IMR-90 (cell line): ENCODE data around the gene KLK14. TPM values are rescaled to one million over a fixed set of nuclear protein-coding genes. Genes with fewer than 3 reads are reported as not detected.

Source experiments
- ATAC-seq: fragments of 200-7000 bp; cut with Tn5 transposase; 2 replicates; pipeline ENCODE4 v1.9.1; 2020; ENCODE audit warnings: low read depth, mild to moderate bottlenecking, moderate library complexity
- BruUV-seq: library from RNA; stranded (reverse); fragments of 400-500 nt; replicated peaks from 2 replicates; lab custom pipeline; 2021; lab: Mats Ljungman, UMichigan
- CTCF ChIA-PET: fragments of 300-600 bp; formaldehyde crosslinking; extraction: SDS; loops from one replicate; lab custom pipeline; 2021; ENCODE audit warnings: antibody characterized with exemption; lab: Yijun Ruan, JAX
- POLR2A ChIA-PET: fragments of 300-600 bp; sonication (Branson Sonifier 250); formaldehyde crosslinking; loops from one replicate; lab custom pipeline; 2022; ENCODE audit warnings: antibody characterized with exemption; ENCODE audit not compliant: unreplicated experiment; lab: Charles Lee
- DNase-seq: peaks from one replicate; pipeline ENCODE4 v3.0.0; 2013
- H2AFZ ChIP-seq: replicated peaks from 2 replicates; pipeline ENCODE3; 2013; ENCODE audit warnings: low read length, mild to moderate bottlenecking; ENCODE audit not compliant: poor library complexity
- H2AK5ac ChIP-seq: 2 replicates; pipeline ENCODE4 v1.6.1; 2013; ENCODE audit warnings: low read depth, low read length, inconsistent platforms
- H2AK9ac ChIP-seq: replicated peaks from 2 replicates; pipeline ENCODE3; 2013; ENCODE audit warnings: mild to moderate bottlenecking, low read depth, low read length, moderate library complexity; ENCODE audit not compliant: poor library complexity
- H2BK120ac ChIP-seq: 2 replicates; pipeline ENCODE4 v1.6.1; 2013; ENCODE audit warnings: low read depth, low read length, inconsistent platforms
- H2BK15ac ChIP-seq: 3 replicates; pipeline ENCODE4 v1.6.1; 2013; ENCODE audit warnings: low read depth, low read length, inconsistent platforms
- H2BK20ac ChIP-seq: 2 replicates; pipeline ENCODE4 v1.6.1; 2013; ENCODE audit warnings: low read depth, mild to moderate bottlenecking, inconsistent platforms, low read length, moderate library complexity
- H2BK5ac ChIP-seq: 2 replicates; pipeline ENCODE4 v1.6.1; 2013; ENCODE audit warnings: mild to moderate bottlenecking, low read depth, low read length, inconsistent platforms; ENCODE audit not compliant: poor library complexity, severe bottlenecking
- H3K14ac ChIP-seq: replicated peaks from 2 replicates; pipeline ENCODE4 v1.6.1; 2013; ENCODE audit warnings: low read depth, low read length, inconsistent platforms
- H3K18ac ChIP-seq: 2 replicates; pipeline ENCODE4 v1.6.1; 2013; ENCODE audit warnings: low read depth, low read length, control low read depth
- H3K23ac ChIP-seq: 2 replicates; pipeline ENCODE4 v1.6.1; 2013; ENCODE audit warnings: low read depth, low read length, inconsistent platforms
- H3K27ac ChIP-seq: 2 replicates; pipeline ENCODE4 v1.5.1; 2013; ENCODE audit warnings: mild to moderate bottlenecking, control low read depth, low read length; ENCODE audit not compliant: insufficient read depth
- H3K27me3 ChIP-seq: 2 replicates; pipeline ENCODE4 v1.6.1; 2013; ENCODE audit warnings: low read length; ENCODE audit not compliant: control insufficient read depth, insufficient read depth
- H3K36me3 ChIP-seq: 2 replicates; pipeline ENCODE4 v1.6.1; 2013; ENCODE audit warnings: low read length, mixed read lengths; ENCODE audit not compliant: control insufficient read depth, insufficient read depth
- H3K4ac ChIP-seq: 2 replicates; pipeline ENCODE4 v1.6.1; 2013; ENCODE audit warnings: low read depth, low read length, inconsistent platforms
- H3K4me1 ChIP-seq: 2 replicates; pipeline ENCODE4 v1.6.1; 2013; ENCODE audit warnings: low read length, mixed read lengths; ENCODE audit not compliant: control insufficient read depth, insufficient read depth
- H3K4me2 ChIP-seq: 2 replicates; pipeline ENCODE4 v1.6.1; 2013; ENCODE audit warnings: low read depth, mild to moderate bottlenecking, control low read depth, low read length, moderate library complexity
- H3K4me3 ChIP-seq: 2 replicates; pipeline ENCODE4 v1.5.1; 2013; ENCODE audit warnings: low read depth, mild to moderate bottlenecking, control low read depth, low read length, moderate library complexity; ENCODE audit not compliant: insufficient read depth
- H3K56ac ChIP-seq: 2 replicates; pipeline ENCODE4 v1.6.1; 2013; ENCODE audit warnings: low read length, inconsistent platforms; ENCODE audit not compliant: insufficient read depth; ENCODE audit errors: extremely low read depth
- H3K79me1 ChIP-seq, 2 experiments: 2 replicates each; pipeline ENCODE4 v1.6.1; 2013; ENCODE audit warnings: low read length in 2 of 2, inconsistent platforms in 1 of 2, low read depth in 1 of 2
- H3K9ac ChIP-seq: 2 replicates; pipeline ENCODE4 v1.6.1; 2013; ENCODE audit warnings: low read depth, low read length, control low read depth
- H3K9me1 ChIP-seq: 2 replicates; pipeline ENCODE4 v1.6.1; 2013; ENCODE audit warnings: low read length, inconsistent platforms; ENCODE audit not compliant: insufficient read depth
- H3K9me3 ChIP-seq: 2 replicates; pipeline ENCODE4 v1.6.1; 2013; ENCODE audit warnings: low read length; ENCODE audit not compliant: control insufficient read depth, insufficient read depth
- H4K20me1 ChIP-seq: 2 replicates; pipeline ENCODE4 v1.6.1; 2013; ENCODE audit warnings: low read length, inconsistent platforms; ENCODE audit not compliant: insufficient read depth
- H4K5ac ChIP-seq: 2 replicates; pipeline ENCODE4 v1.6.1; 2013; ENCODE audit warnings: mild to moderate bottlenecking, low read depth, low read length, control low read depth
- H4K8ac ChIP-seq, 2 experiments: 2 replicates each; pipeline ENCODE4 v1.6.1; 2013; ENCODE audit warnings: low read depth in 2 of 2, low read length in 2 of 2, control low read depth in 1 of 2, inconsistent platforms in 1 of 2
- H4K91ac ChIP-seq: 2 replicates; pipeline ENCODE4 v1.6.1; 2013; ENCODE audit warnings: low read depth, low read length, inconsistent platforms; ENCODE audit not compliant: insufficient read depth
- CHD1 ChIP-seq: IDR thresholded peaks from 2 replicates; pipeline ENCODE4 v1.6.1; 2012; ENCODE audit warnings: low read depth, low read length, improper control_type of control experiment
- ELK1 ChIP-seq: fragments of 150-350 bp; IDR thresholded peaks from 2 replicates; pipeline ENCODE4 v1.6.1; 2016; ENCODE audit warnings: low read depth, mild to moderate bottlenecking, low read length, moderate library complexity, borderline replicate concordance
- MAZ ChIP-seq: IDR thresholded peaks from 2 replicates; pipeline ENCODE4 v1.6.1; 2012; ENCODE audit warnings: low read depth, mild to moderate bottlenecking, low read length, improper control_type of control experiment, moderate library complexity, borderline replicate concordance
- MXI1 ChIP-seq: IDR thresholded peaks from 2 replicates; pipeline ENCODE4 v1.6.1; 2012; ENCODE audit warnings: low read depth, mild to moderate bottlenecking, low read length, moderate library complexity, borderline replicate concordance
- RAD21 ChIP-seq: IDR thresholded peaks from 2 replicates; pipeline ENCODE4 v1.6.1; 2012; ENCODE audit warnings: low read length, improper control_type of control experiment
- RCOR1 ChIP-seq: IDR thresholded peaks from 2 replicates; pipeline ENCODE4 v1.6.1; 2012; ENCODE audit warnings: mild to moderate bottlenecking, low read length, improper control_type of control experiment; ENCODE audit not compliant: insufficient replicate concordance
- WGBS, 2 experiments: methylation state at CpG; one replicate each; pipeline versions ENCODE4 v1.1.5 to v1.1.7; 2013; ENCODE audit warnings: missing lambda C conversion rate in 2 of 2; ENCODE audit not compliant: insufficient read length in 1 of 2; ENCODE audit errors: extremely low coverage in 2 of 2; 5-methylcytosine and 5-hydroxymethylcytosine counted together
- dilution Hi-C: fragments of 300-500 bp; cut with HindIII; formaldehyde crosslinking; loops from one replicate; pipeline ENCODE4 v1.14.3; 2018; ENCODE audit warnings: low sequenced_read_pairs; ENCODE audit not compliant: unreplicated experiment
- in situ Hi-C: fragments of 300-500 bp; cut with MboI; formaldehyde crosslinking; loops from 3 replicates; pipeline ENCODE4 v1.14.3; 2019; ENCODE audit warnings: low sequenced_read_pairs, inconsistent platforms, mixed read lengths
- intact Hi-C: fragments of 100-400 bp; cut with micrococcal nuclease; formaldehyde crosslinking; loops from 2 replicates; pipeline ENCODE4 v1.10.0; 2022
- polyA plus RNA-seq, 3 experiments: library from polyadenylated mRNA; depleted of rRNA; stranded (reverse); fragments of >200 nt; gene quantifications; 2 replicates each; pipeline ENCODE4 v1.2.3, GENCODE V29; 2012; ENCODE audit warnings: low replicate concordance in 1 of 3
- total RNA-seq: library from RNA; depleted of rRNA; stranded (reverse); fragments of >200 nt; gene quantifications from 2 replicates; pipeline ENCODE4 v1.2.3, GENCODE V29; 2012

The KLK14 gene
- total and polyA plus RNA-seq, 2 of the 4 experiments (the other 2 are of a cell fraction) = not detected

- Histone ChIP-seq H3K23ac (no peak overlapping the region), H2AFZ (no peak overlapping the region), H3K79me1 (no peaks in the 10 kb centered on the region), H3K18ac (no peak overlapping the region), H3K14ac (no peak overlapping the region), H3K4ac (no peak overlapping the region), H4K8ac (no peak overlapping the region), H3K27me3 (no peaks in the 10 kb centered on the region), H2BK15ac (no peak overlapping the region), H3K4me3 (no peak overlapping the region), H2BK20ac (no peak overlapping the region), H4K20me1 (no peaks in the 10 kb centered on the region), H3K27ac (no peak overlapping the region), H3K4me1 (no peaks in the 10 kb centered on the region), H3K56ac (no peak overlapping the region), H2AK5ac (no peak overlapping the region), H4K91ac (no peak overlapping the region), H3K9me3 (no peaks in the 10 kb centered on the region; the same call in none of the 2 replicates), H3K4me2 (no peak overlapping the region), H2BK120ac (no peak overlapping the region), H3K9me1 (no peaks in the 10 kb centered on the region), H2BK5ac (no peak overlapping the region), H3K9ac (no peak overlapping the region), H3K36me3 (no peaks in the 10 kb centered on the region), H2AK9ac (no peak overlapping the region), H4K5ac (no peak overlapping the region)
- ATAC-seq (no peak), DNase-seq (no peak)
- in situ Hi-C loops = no loop called here
- BruUV-seq = no TSS peak
- no CpG with 5 or more reads among the region's 27 CpGs for WGBS, 2 experiments
- dilution Hi-C loops = no loop called here
- TF ChIP-seq MXI1 (no peak), CHD1 (no peak), ELK1 (no peak), RAD21 (no peak), RCOR1 (no peak), MAZ (no peak)
- ChIA-PET CTCF (no interaction called here), POLR2A (no interaction called here)
- intact Hi-C loops = no loop called here
Measured at GRCh38 chr19:51079481-51080110, 3.1 kb downstream of the KLK14 start.
